ENCODE results near the gene NTM. TPM values are rescaled to one million over a fixed set of nuclear protein-coding genes. Genes with fewer than 3 reads are reported as not detected.

Gene NTM
- total and polyA plus RNA-seq, 10 donors = 0.13 to 1.6 (median 0.67) TPM

DNA sequence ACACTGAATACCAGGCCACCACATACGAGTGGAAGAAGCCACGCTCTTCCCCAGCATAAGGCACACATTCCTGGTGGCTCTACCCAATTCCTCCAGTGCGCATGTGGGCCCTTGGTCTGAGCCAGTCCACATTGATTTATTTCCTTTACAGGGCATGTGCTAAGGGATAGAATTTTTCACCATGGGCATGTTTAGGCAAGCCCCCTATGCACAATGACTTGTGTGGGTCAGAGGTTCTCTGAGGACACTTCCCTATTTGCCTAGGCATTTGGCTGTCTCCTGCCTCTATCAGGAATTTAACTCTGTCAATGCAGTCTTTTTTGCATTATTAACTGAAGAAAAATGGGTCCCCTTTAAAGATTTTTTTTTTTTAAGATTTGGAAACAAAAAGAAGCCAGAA, 718.1 kb downstream of the NTM start:
- DNase-seq = no peak
- Histone ChIP-seq H3K4me3 (no peak overlapping the region), H3K36me3 (no peaks in the 10 kb centered on the region), H3K27ac (no peak overlapping the region), H3K4me1 (no peaks in the 10 kb centered on the region), H3K27me3 (replicated peaks in 1 of 7) (no peaks in the 10 kb centered on the region), H3K9me3 (peaks cover 3 to 56% (median 48%) of the 10 kb centered on the region in 8 donors)
- TF ChIP-seq, protein P1, sequence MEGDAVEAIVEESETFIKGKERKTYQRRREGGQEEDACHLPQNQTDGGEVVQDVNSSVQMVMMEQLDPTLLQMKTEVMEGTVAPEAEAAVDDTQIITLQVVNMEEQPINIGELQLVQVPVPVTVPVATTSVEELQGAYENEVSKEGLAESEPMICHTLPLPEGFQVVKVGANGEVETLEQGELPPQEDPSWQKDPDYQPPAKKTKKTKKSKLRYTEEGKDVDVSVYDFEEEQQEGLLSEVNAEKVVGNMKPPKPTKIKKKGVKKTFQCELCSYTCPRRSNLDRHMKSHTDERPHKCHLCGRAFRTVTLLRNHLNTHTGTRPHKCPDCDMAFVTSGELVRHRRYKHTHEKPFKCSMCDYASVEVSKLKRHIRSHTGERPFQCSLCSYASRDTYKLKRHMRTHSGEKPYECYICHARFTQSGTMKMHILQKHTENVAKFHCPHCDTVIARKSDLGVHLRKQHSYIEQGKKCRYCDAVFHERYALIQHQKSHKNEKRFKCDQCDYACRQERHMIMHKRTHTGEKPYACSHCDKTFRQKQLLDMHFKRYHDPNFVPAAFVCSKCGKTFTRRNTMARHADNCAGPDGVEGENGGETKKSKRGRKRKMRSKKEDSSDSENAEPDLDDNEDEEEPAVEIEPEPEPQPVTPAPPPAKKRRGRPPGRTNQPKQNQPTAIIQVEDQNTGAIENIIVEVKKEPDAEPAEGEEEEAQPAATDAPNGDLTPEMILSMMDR (IDR thresholded peaks at IDR 0.05 in 8 of 11, conservative IDR thresholded peaks at IDR 0.05 in 3 of 11) = no peak
- TF ChIP-seq POLR2A (IDR thresholded peaks at IDR 0.05) (no peak), POLR2AphosphoS5 (IDR thresholded peaks at IDR 0.05) (no peak)
- intact Hi-C loops (cut with DNase I; ENCODE audit: low total_unique reads) = no loop called here
- 86 to 96% (median 93%) methylated on average over 3 of the region's 3 CpGs for WGBS, 5 donors

DNA sequence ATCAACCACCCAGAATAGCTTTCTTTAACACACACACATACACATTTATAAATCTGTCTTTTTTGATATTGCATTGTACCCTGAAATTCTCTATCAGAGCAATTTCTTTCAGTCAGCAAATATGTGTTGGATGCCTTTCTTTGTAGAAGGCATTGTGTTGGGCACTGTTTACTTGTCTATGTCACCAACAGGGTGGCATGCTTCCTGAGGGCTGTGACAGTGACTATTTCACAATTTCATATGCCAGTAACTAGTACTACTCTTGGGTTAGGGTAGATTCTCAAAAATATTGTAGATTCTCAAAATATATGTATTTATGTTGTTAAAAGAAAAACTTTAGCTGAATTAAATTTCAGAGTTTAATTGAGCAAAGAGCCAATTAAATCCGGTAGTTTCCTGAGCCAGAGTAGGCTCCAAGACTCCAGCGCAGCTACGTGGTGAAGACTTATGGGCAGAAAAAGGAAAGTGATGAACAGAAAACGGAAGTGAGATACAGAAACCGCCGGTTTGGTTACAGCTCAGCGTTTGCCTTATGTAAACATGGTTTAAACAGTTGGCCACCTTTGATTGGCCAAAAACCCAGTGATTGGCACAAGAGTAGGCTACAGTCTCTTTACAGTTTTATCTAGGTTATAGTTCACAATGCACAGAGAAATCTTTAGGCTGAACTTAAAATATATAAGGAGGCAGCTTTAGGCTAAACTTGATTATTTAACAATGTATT, 723.3 kb downstream of the NTM start:
- Histone ChIP-seq H3K36me3 (no peaks in the 10 kb centered on the region), H3K4me1 (no peaks in the 10 kb centered on the region), H3K4me3 (no peak overlapping the region), H3K27me3 (replicated peaks in 1 of 7) (no peaks in the 10 kb centered on the region), H3K27ac (peak overlapping the region in 2 of 8 donors; percentile 11 to 18), H3K9me3 (peaks cover 0 to 4% (median 0%) of the 10 kb centered on the region in 8 donors)
- WGBS, 5 donors = 60 to 73% (median 67%) methylated on average over 6 to 7 of the region's 7 CpGs
- no peak for DNase-seq
- intact Hi-C loops (cut with DNase I; ENCODE audit: low total_unique reads) = no loop called here
- TF ChIP-seq, protein P1 (IDR thresholded peaks at IDR 0.05 in 8 of 11, conservative IDR thresholded peaks at IDR 0.05 in 3 of 11) = no peak
- TF ChIP-seq POLR2A (IDR thresholded peaks at IDR 0.05) (no peak), POLR2AphosphoS5 (IDR thresholded peaks at IDR 0.05) (no peak)

DNA sequence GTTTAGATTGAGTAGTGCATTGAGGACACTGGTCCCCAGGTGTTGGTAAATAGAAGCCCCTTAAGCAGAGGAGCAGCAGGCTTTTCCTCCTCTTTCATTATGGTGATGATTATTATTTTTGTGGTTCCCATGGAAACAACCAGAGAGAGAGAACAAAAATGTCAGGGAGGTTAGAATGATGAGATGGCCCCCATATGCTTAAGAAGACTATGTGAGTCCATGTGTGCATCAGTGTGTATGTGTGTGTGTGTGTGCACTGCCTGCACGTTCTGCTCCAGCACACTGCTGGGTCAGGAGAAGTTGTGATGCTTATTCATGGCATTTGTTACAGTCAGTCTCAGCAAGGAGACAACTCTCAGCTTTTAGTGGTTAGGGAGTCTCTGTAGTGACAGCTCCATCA, 724.2 kb downstream of the NTM start:
- no peak for DNase-seq
- no peaks in the 10 kb centered on the region for H3K4me1 ChIP-seq
- WGBS, 5 donors = 20 to 58% (median 56%) methylated on average over 1 of the region's 1 CpG
- peak overlapping the region in 1 of 8 donors; percentile 18 for H3K27ac ChIP-seq
- H3K27me3 ChIP-seq (replicated peaks in 1 of 7) = no peaks in the 10 kb centered on the region
- TF ChIP-seq POLR2AphosphoS5 (IDR thresholded peaks at IDR 0.05) (no peak), POLR2A (IDR thresholded peaks at IDR 0.05) (no peak)
- TF ChIP-seq, protein P1 (IDR thresholded peaks at IDR 0.05 in 8 of 11, conservative IDR thresholded peaks at IDR 0.05 in 3 of 11) = no peak
- intact Hi-C loops (cut with DNase I; ENCODE audit: low total_unique reads) = no loop called here
- H3K9me3 ChIP-seq = no peaks in the 10 kb centered on the region
- no peak overlapping the region for H3K4me3 ChIP-seq
- H3K36me3 ChIP-seq = no peaks in the 10 kb centered on the region

DNA sequence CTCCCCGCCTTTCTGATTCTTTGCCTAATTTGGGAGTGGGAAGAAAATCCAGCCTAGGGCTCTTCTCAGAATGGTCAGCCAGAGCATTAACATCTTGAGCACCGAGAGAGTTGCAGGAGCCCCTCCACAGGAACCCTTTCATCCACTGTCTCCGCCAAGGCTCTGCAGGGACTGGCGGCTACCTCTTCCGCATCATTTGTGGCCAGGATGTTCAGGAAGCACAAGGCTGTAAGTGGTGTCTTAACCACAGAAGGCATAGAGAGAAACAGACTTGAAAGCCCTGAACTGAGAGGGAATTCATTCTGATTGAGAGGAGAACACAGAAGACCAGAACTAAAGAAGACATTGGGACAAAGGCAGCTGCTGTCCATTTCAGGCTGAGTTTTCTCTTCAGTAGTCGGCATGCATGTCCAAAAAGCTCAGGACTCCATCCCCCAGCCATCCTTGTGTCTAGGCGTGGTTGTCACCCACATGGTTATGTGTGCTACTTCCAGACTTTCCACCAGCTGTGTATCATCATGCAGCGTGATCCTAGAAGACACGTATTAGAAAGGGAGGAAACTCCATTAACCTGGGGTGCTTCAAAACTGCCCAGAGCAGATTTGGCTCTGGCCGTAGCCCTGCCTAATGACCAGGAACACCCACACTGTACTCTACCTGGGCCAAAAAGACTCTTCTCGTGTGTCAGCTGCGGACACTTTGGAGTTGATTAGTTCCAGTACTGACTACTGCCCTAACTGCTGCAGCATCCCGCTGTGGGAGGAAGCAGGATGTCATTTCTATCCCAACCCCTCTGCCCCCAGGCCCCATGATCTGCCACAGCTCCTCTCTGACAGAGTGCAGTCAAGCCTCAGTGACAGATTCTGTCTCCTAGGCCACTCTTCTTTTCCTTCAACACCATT, 725.1 kb downstream of the NTM start:
- Histone ChIP-seq H3K27me3 (replicated peaks in 1 of 7) (no peaks in the 10 kb centered on the region), H3K27ac (peak overlapping the region in 1 of 8 donors; percentile 11), H3K9me3 (no peaks in the 10 kb centered on the region), H3K4me1 (no peaks in the 10 kb centered on the region), H3K4me3 (no peak overlapping the region), H3K36me3 (no peaks in the 10 kb centered on the region)
- TF ChIP-seq POLR2A (IDR thresholded peaks at IDR 0.05) (no peak), POLR2AphosphoS5 (IDR thresholded peaks at IDR 0.05) (no peak)
- TF ChIP-seq, protein P1 (IDR thresholded peaks at IDR 0.05 in 8 of 11, conservative IDR thresholded peaks at IDR 0.05 in 3 of 11) = no peak
- intact Hi-C loops (cut with DNase I; ENCODE audit: low total_unique reads) = no loop called here
- WGBS, 5 donors = 56 to 76% (median 71%) methylated on average over 13 of the region's 13 CpGs
- DNase-seq = no peak

All from spleen (tissue), 11 donors.